Neural progenitor cell (in vitro differentiated cells): ENCODE measurements around the gene UPK2.

ENCODE experiments used
- EZH2 ChIP-seq: fragments of 200-600 bp; sonication (generic); IDR thresholded peaks from 2 replicates; pipeline ENCODE4 v1.6.1; 2017; ENCODE audit warnings: antibody characterized with exemption, mild to moderate bottlenecking, moderate library complexity
- EZH2phosphoT487 ChIP-seq: fragments of 200-600 bp; sonication (generic); IDR thresholded peaks from 2 replicates; pipeline ENCODE4 v1.6.1; 2017; ENCODE audit warnings: antibody characterized with exemption
- TF ChIP-seq, protein P1 (sequence below): fragments of 200-600 bp; sonication (generic); IDR thresholded peaks from 2 replicates; pipeline ENCODE4 v1.5.1; 2017; ENCODE audit warnings: antibody characterized with exemption, mild to moderate bottlenecking

DNA sequence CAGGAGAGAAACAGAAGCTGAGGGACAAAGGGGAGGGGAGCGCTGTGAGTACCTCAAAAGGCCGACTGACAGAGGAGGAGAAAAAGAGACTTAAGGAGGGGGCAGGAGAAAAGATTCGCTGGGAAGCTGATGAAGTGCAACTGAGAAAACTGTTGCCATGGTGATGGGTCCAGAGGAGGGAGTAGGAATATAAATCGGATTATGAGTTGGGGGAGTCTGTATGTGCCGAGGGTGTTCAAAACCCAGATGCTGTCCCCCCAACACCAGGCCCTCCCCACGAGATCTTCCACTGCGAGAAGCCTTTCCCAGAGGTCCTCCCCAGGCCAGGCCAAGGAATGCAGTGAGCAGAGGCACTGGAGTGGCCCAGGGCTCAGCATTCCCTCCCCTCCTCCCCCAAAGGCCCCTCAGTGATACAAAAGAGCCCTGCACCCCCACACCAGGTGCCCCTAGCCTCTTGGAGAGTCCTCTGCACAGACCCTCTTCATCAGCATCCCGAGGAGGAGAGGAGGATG is 16.6 kb upstream of the UPK2 start:
- TF ChIP-seq, protein P1, sequence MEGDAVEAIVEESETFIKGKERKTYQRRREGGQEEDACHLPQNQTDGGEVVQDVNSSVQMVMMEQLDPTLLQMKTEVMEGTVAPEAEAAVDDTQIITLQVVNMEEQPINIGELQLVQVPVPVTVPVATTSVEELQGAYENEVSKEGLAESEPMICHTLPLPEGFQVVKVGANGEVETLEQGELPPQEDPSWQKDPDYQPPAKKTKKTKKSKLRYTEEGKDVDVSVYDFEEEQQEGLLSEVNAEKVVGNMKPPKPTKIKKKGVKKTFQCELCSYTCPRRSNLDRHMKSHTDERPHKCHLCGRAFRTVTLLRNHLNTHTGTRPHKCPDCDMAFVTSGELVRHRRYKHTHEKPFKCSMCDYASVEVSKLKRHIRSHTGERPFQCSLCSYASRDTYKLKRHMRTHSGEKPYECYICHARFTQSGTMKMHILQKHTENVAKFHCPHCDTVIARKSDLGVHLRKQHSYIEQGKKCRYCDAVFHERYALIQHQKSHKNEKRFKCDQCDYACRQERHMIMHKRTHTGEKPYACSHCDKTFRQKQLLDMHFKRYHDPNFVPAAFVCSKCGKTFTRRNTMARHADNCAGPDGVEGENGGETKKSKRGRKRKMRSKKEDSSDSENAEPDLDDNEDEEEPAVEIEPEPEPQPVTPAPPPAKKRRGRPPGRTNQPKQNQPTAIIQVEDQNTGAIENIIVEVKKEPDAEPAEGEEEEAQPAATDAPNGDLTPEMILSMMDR, result no peak
- TF ChIP-seq EZH2phosphoT487, result no peak
- no peak for TF ChIP-seq EZH2
